Measurements from ENCODE around the gene RAVER1. TPM values are rescaled to one million over a fixed set of nuclear protein-coding genes. Genes with fewer than 3 reads are reported as not detected.
A peak's percentile ranks its signal among the peaks of the same experiment; 100 is the strongest.

The RAVER1 gene
- total RNA-seq, 6 donors from 2014 or later, result 17.8 to 49.9 (median 37.2) TPM

DNA sequence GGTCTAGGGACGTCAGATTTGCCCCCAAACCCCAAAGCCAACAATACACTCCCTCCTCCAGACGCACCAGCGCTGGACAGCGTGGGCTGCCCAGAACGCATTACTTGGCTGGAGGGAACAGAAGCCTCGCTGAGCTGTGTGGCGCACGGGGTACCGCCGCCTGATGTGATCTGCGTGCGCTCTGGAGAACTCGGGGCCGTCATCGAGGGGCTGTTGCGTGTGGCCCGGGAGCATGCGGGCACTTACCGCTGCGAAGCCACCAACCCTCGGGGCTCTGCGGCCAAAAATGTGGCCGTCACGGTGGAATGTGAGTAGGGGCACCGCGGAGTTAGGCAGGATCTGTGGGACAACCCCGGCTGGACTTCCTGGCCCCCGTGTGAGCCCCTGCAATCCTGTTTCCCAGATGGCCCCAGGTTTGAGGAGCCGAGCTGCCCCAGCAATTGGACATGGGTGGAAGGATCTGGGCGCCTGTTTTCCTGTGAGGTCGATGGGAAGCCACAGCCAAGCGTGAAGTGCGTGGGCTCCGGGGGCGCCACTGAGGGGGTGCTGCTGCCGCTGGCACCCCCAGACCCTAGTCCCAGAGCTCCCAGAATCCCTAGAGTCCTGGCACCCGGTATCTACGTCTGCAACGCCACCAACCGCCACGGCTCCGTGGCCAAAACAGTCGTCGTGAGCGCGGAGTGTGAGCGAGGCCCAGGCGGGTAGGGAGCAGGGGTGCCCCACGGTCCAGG is 39.5 kb downstream of the RAVER1 start:
- 71% methylated on average over 11 to 48 of the region's 49 CpGs for WGBS, 2 donors
- DNase-seq (peak in 1 of 2 donors; percentile 67), ATAC-seq (ENCODE audit: low FRiP score in 2 of 2) (no peak)
- TF ChIP-seq POLR2A (IDR thresholded peaks at IDR 0.05) (no peak), POLR2AphosphoS5 (IDR thresholded peaks at IDR 0.05) (no peak), EP300 (IDR thresholded peaks at IDR 0.05) (no peak)
- TF ChIP-seq, protein P1, sequence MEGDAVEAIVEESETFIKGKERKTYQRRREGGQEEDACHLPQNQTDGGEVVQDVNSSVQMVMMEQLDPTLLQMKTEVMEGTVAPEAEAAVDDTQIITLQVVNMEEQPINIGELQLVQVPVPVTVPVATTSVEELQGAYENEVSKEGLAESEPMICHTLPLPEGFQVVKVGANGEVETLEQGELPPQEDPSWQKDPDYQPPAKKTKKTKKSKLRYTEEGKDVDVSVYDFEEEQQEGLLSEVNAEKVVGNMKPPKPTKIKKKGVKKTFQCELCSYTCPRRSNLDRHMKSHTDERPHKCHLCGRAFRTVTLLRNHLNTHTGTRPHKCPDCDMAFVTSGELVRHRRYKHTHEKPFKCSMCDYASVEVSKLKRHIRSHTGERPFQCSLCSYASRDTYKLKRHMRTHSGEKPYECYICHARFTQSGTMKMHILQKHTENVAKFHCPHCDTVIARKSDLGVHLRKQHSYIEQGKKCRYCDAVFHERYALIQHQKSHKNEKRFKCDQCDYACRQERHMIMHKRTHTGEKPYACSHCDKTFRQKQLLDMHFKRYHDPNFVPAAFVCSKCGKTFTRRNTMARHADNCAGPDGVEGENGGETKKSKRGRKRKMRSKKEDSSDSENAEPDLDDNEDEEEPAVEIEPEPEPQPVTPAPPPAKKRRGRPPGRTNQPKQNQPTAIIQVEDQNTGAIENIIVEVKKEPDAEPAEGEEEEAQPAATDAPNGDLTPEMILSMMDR (IDR thresholded peaks at IDR 0.05), result no peak
- no peaks in the 10 kb centered on the region for H3K36me3 ChIP-seq
- no peaks in the 10 kb centered on the region for H3K9me3 ChIP-seq
- H3K4me1 ChIP-seq, result peaks cover 69 to 75% (median 72%) of the 10 kb centered on the region in 4 donors
- peak overlapping the region in 1 of 4 donors; percentile 54 for H3K4me3 ChIP-seq
- H3K27me3 ChIP-seq, result peaks cover 0 to 46% (median 23%) of the 10 kb centered on the region in 4 donors
- no peak overlapping the region for H3K27ac ChIP-seq

DNA sequence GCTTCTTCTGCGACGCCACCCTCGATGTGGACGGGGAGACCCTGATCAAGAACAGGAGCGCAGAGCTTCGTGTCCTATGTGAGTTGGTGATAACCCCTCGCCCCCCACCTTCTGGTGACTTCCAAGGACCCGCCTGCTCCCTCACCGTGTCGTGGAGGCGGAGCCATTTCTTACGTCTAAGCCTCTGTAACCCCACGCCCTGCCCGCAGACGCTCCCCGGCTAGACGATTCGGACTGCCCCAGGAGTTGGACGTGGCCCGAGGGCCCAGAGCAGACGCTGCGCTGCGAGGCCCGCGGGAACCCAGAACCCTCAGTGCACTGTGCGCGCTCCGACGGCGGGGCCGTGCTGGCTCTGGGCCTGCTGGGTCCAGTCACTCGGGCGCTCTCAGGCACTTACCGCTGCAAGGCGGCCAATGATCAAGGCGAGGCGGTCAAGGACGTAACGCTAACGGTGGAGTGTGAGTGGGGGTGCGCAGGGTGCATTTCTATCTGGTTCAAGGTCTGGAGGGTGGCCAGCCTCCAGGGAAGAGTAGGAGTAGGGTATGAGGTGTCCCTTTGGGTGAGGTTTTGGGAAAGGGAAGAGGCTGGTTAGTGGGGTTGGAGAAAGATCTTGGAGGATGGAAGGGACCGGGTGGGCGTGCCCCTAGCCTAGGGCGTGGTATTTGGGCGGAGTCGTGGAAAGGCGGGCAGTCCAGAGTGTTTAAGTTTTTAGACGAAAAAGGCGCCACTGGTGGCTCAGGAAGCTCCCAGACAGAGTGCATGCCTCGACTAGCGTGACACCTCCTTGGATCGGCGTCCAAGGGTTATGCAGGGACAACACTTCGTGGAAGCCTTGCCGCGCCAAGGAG is 40.3 kb downstream of the RAVER1 start:
- peak overlapping the region; percentile 3 to 64 (median 46) for H3K4me3 ChIP-seq
- TF ChIP-seq, protein P1 (IDR thresholded peaks at IDR 0.05), result no peak
- TF ChIP-seq POLR2AphosphoS5 (IDR thresholded peaks at IDR 0.05), result no peak
- TF ChIP-seq POLR2A (IDR thresholded peaks at IDR 0.05), result peak in 1 of 4 donors; percentile 48

GRCh38 chr19:10292206-10292788 is 41.0 kb downstream of the RAVER1 start:
- WGBS, 2 donors, result 1 to 7% methylated on average over 15 to 28 of the region's 45 CpGs
- H3K27ac ChIP-seq, result peak overlapping the region; percentile 37 to 82 (median 66)
- peak; percentile 96 to 98 for DNase-seq
- no peak for TF ChIP-seq POLR2A (IDR thresholded peaks at IDR 0.05)
- TF ChIP-seq POLR2AphosphoS5 (IDR thresholded peaks at IDR 0.05), result peak in 1 of 2 donors; percentile 6
- no peaks in the 10 kb centered on the region for H3K9me3 ChIP-seq
- ATAC-seq (ENCODE audit: low FRiP score in 2 of 2), result peak; percentile 79 to 89
- no peaks in the 10 kb centered on the region for H3K36me3 ChIP-seq
- peaks cover 0 to 50% (median 23%) of the 10 kb centered on the region in 4 donors for H3K27me3 ChIP-seq
- peak overlapping the region in 3 of 4 donors; percentile 39 to 64 (median 54) for H3K4me3 ChIP-seq
- H3K4me1 ChIP-seq, result peaks cover 82 to 90% (median 87%) of the 10 kb centered on the region in 4 donors

More for the DNA sequence above, 40.3 kb downstream of the RAVER1 start:
- DNase-seq (peak; percentile 47 to 87), ATAC-seq (ENCODE audit: low FRiP score in 2 of 2) (no peak)
- H3K27ac ChIP-seq, result peak overlapping the region in 2 of 4 donors; percentile 11 to 73
- 37 to 45% methylated on average over 28 to 40 of the region's 56 CpGs for WGBS, 2 donors
- peaks cover 77 to 83% (median 80%) of the 10 kb centered on the region in 4 donors for H3K4me1 ChIP-seq
- H3K9me3 ChIP-seq, result no peaks in the 10 kb centered on the region
- no peaks in the 10 kb centered on the region for H3K36me3 ChIP-seq
- peaks cover 0 to 50% (median 23%) of the 10 kb centered on the region in 4 donors for H3K27me3 ChIP-seq

DNA sequence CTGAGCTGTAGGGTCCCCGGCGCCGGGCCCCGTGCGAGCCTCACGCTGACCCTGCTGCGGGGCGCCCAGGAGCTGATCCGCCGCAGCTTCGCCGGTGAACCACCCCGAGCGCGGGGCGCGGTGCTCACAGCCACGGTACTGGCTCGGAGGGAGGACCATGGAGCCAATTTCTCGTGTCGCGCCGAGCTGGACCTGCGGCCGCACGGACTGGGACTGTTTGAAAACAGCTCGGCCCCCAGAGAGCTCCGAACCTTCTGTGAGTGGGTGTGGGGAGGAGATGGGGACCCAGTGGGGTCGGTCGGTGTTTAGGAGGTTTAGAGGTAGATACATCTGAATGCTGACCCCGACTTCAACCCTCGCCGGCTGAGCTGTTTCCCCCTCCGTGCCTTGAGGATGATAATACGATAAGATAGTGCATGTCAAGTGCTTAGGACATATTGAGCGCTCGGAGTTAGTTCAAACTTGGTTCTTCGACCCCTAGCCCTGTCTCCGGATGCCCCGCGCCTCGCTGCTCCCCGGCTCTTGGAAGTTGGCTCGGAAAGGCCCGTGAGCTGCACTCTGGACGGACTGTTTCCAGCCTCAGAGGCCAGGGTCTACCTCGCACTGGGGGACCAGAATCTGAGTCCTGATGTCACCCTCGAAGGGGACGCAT is 41.6 kb downstream of the RAVER1 start:
- Histone ChIP-seq H3K4me1 (peaks cover 88 to 96% (median 93%) of the 10 kb centered on the region in 4 donors), H3K4me3 (peak overlapping the region in 3 of 4 donors; percentile 39 to 64 (median 54)), H3K27me3 (peaks cover 0 to 50% (median 23%) of the 10 kb centered on the region in 4 donors), H3K36me3 (no peaks in the 10 kb centered on the region), H3K9me3 (no peaks in the 10 kb centered on the region), H3K27ac (peak overlapping the region; percentile 37 to 82 (median 66))
- DNase-seq (peak in 1 of 2 donors; percentile 91), ATAC-seq (ENCODE audit: low FRiP score in 2 of 2) (peak in 1 of 2 donors; percentile 5)
- TF ChIP-seq POLR2AphosphoS5 (IDR thresholded peaks at IDR 0.05), result no peak
- no peak for TF ChIP-seq EP300 (IDR thresholded peaks at IDR 0.05)
- TF ChIP-seq, protein P1 (IDR thresholded peaks at IDR 0.05), result no peak
- WGBS, 2 donors, result 1 to 6% methylated on average over 19 to 49 of the region's 49 CpGs
